Sigmoid colon (tissue), 7 donors: ENCODE measurements around the gene SLC24A4. TPM values are rescaled to one million over a fixed set of nuclear protein-coding genes. Genes with fewer than 3 reads are reported as not detected.

ENCODE experiments used
- DNase-seq: peaks from one replicate; pipeline ENCODE4 v3.0.0-alpha.2; 2019
- H3K27ac ChIP-seq, 4 donors: fragments of 200-600 bp; sonication (generic); one replicate each; pipeline ENCODE4 v1.5.1; 2016 to 2019; ENCODE audit warnings: mild to moderate bottlenecking in 1 of 4
- H3K27me3 ChIP-seq, 3 donors: fragments of 200-600 bp; sonication (generic); one replicate each; pipeline ENCODE4 v1.5.1; 2019; ENCODE audit warnings: mild to moderate bottlenecking in 1 of 3
- H3K36me3 ChIP-seq, 4 donors: fragments of 200-600 bp; sonication (generic); one replicate each; pipeline ENCODE4 v1.5.1; 2016 to 2019
- H3K4me1 ChIP-seq, 4 donors: fragments of 200-600 bp; sonication (generic); one replicate each; pipeline ENCODE4 v1.5.1; 2017 to 2019
- H3K4me3 ChIP-seq, 4 donors: fragments of 200-600 bp; sonication (generic); one replicate each; pipeline ENCODE4 v1.5.1; 2017 to 2019; ENCODE audit warnings: mild to moderate bottlenecking in 2 of 4, moderate library complexity in 1 of 4
- H3K9me3 ChIP-seq, 4 donors: fragments of 200-600 bp in 3 of 4; sonication (generic) in 3 of 4; one replicate each; pipeline versions ENCODE4 v1.5.1 to v1.6.1; 2013 to 2019
- CTCF ChIP-seq, 4 experiments: fragments of 450-650 bp in 3 of 4; fragments of 200-600 bp in 1 of 4; IDR thresholded peaks; one replicate each; pipeline ENCODE4 v1.5.1; 2016 to 2019; ENCODE audit warnings: antibody characterized with exemption in 4 of 4, mild to moderate bottlenecking in 3 of 4, moderate library complexity in 2 of 4
- EP300 ChIP-seq, 4 donors: sonication (generic); formaldehyde crosslinking; IDR thresholded peaks; one replicate each; pipeline ENCODE4 v1.6.1; 2017; ENCODE audit warnings: antibody characterized with exemption in 4 of 4
- POLR2A ChIP-seq, 2 donors: fragments of 450-650 bp; IDR thresholded peaks; one replicate each; pipeline ENCODE4 v1.6.1; 2016; ENCODE audit warnings: antibody characterized with exemption in 2 of 2, mild to moderate bottlenecking in 2 of 2, moderate library complexity in 2 of 2
- POLR2AphosphoS5 ChIP-seq, 4 donors: sonication (generic); formaldehyde crosslinking; IDR thresholded peaks; one replicate each; pipeline ENCODE4 v1.6.1; 2017; ENCODE audit warnings: antibody characterized with exemption in 4 of 4
- WGBS, 2 donors: extraction: QIAGEN DNeasy Blood & Tissue Kit; methylation state at CpG; one replicate each; pipeline ENCODE4 v1.1.7; 2013; 5-methylcytosine and 5-hydroxymethylcytosine counted together
- intact Hi-C: fragments of 100-400 bp; cut with DNase I; formaldehyde crosslinking; loops from one replicate; pipeline ENCODE4 v1.15.1; 2023
- polyA plus RNA-seq, 3 donors: library from polyadenylated mRNA; stranded (reverse); fragments of 200-250 nt; gene quantifications; one replicate each; pipeline ENCODE4 v1.2.3, GENCODE V29; 2013
- total RNA-seq, 4 donors: library from RNA; depleted of rRNA; stranded (reverse); fragments of >200 nt; gene quantifications; one replicate each; pipeline ENCODE4 v1.1.0, GENCODE V29; 2016
- donor health status: healthy with polysubstance abuse.
- donor health status: Bipolar disorder and iron deficiency.
- donor health status: healthy.

Gene SLC24A4
- total and polyA plus RNA-seq, 7 donors: under 0.01 to 1.4 (median 0.77) TPM; not detected in 1

GRCh38 chr14:92373336-92373735 lies 50.4 kb downstream of the SLC24A4 start:
- no peaks in the 10 kb centered on the region for H3K9me3 ChIP-seq
- no peaks in the 10 kb centered on the region for H3K36me3 ChIP-seq
- intact Hi-C loops: no loop called here
- no peaks in the 10 kb centered on the region for H3K4me1 ChIP-seq
- 90 to 93% methylated on average over 7 of the region's 7 CpGs for WGBS, 2 donors
- DNase-seq: no peak
- H3K27me3 ChIP-seq: no peaks in the 10 kb centered on the region
- no peak for TF ChIP-seq EP300 (IDR thresholded peaks at IDR 0.05)
- TF ChIP-seq POLR2AphosphoS5 (IDR thresholded peaks at IDR 0.05): no peak
- TF ChIP-seq CTCF (IDR thresholded peaks at IDR 0.05): no peak
- no peak for TF ChIP-seq POLR2A (IDR thresholded peaks at IDR 0.05)
- H3K27ac ChIP-seq: no peak overlapping the region
- no peak overlapping the region for H3K4me3 ChIP-seq

- Histone ChIP-seq H3K9me3 (no peaks in the 10 kb centered on the region), H3K27me3 (no peaks in the 10 kb centered on the region), H3K4me3 (no peak overlapping the region), H3K36me3 (no peaks in the 10 kb centered on the region), H3K27ac (no peak overlapping the region), H3K4me1 (no peaks in the 10 kb centered on the region)
- DNase-seq: no peak
- 87 to 91% methylated on average over 10 of the region's 10 CpGs for WGBS, 2 donors
- intact Hi-C loops: no loop called here
- TF ChIP-seq POLR2AphosphoS5 (IDR thresholded peaks at IDR 0.05): no peak
- no peak for TF ChIP-seq POLR2A (IDR thresholded peaks at IDR 0.05)
- no peak for TF ChIP-seq EP300 (IDR thresholded peaks at IDR 0.05)
These were observed 57.2 kb downstream of the SLC24A4 start for GRCh38 chr14:92380131-92380530.

- Histone ChIP-seq H3K4me1 (no peaks in the 10 kb centered on the region), H3K36me3 (no peaks in the 10 kb centered on the region), H3K9me3 (no peaks in the 10 kb centered on the region), H3K27ac (no peak overlapping the region), H3K27me3 (no peaks in the 10 kb centered on the region), H3K4me3 (no peak overlapping the region)
- DNase-seq: no peak
- intact Hi-C loops: no loop called here
- TF ChIP-seq POLR2AphosphoS5 (IDR thresholded peaks at IDR 0.05) (no peak), EP300 (IDR thresholded peaks at IDR 0.05) (no peak), POLR2A (IDR thresholded peaks at IDR 0.05) (no peak), CTCF (IDR thresholded peaks at IDR 0.05) (no peak)
- 93 to 94% methylated on average over 9 of the region's 9 CpGs for WGBS, 2 donors
These were observed 57.6 kb downstream of the SLC24A4 start for GRCh38 chr14:92380582-92380981.

- TF ChIP-seq POLR2AphosphoS5 (IDR thresholded peaks at IDR 0.05): no peak
- no peak for TF ChIP-seq EP300 (IDR thresholded peaks at IDR 0.05)
- TF ChIP-seq CTCF (IDR thresholded peaks at IDR 0.05): no peak
- no peak for TF ChIP-seq POLR2A (IDR thresholded peaks at IDR 0.05)
- Histone ChIP-seq H3K4me1 (no peaks in the 10 kb centered on the region), H3K36me3 (no peaks in the 10 kb centered on the region), H3K4me3 (no peak overlapping the region), H3K9me3 (no peaks in the 10 kb centered on the region), H3K27me3 (no peaks in the 10 kb centered on the region), H3K27ac (no peak overlapping the region)
- no peak for DNase-seq
- intact Hi-C loops: no loop called here
- 66 to 77% methylated on average over 4 of the region's 4 CpGs for WGBS, 2 donors
These were observed 59.7 kb downstream of the SLC24A4 start for GRCh38 chr14:92382677-92383076.

- Histone ChIP-seq H3K4me1 (no peaks in the 10 kb centered on the region), H3K27ac (no peak overlapping the region), H3K36me3 (no peaks in the 10 kb centered on the region), H3K27me3 (no peaks in the 10 kb centered on the region), H3K9me3 (no peaks in the 10 kb centered on the region), H3K4me3 (no peak overlapping the region)
- TF ChIP-seq EP300 (IDR thresholded peaks at IDR 0.05): no peak
- TF ChIP-seq CTCF (IDR thresholded peaks at IDR 0.05): no peak
- no peak for TF ChIP-seq POLR2AphosphoS5 (IDR thresholded peaks at IDR 0.05)
- TF ChIP-seq POLR2A (IDR thresholded peaks at IDR 0.05): no peak
- WGBS, 2 donors: 85% methylated on average over 12 of the region's 12 CpGs
- DNase-seq: no peak
- intact Hi-C loops: no loop called here
These were observed 60.8 kb downstream of the SLC24A4 start for GRCh38 chr14:92383805-92384204.
